GM12878 (cell line): Measurements from ENCODE around the gene OGFOD2. TPM values are rescaled to one million over a fixed set of nuclear protein-coding genes. Genes with fewer than 3 reads are reported as not detected.

Source experiments
- ATAC-seq: fragments of 200-7000 bp; cut with Tn5 transposase; 3 replicates; pipeline ENCODE4 v1.9.1; 2020; ENCODE audit warnings: mild to moderate bottlenecking, moderate library complexity
- BruUV-seq: library from RNA; stranded (reverse); fragments of 400-500 nt; replicated peaks from 2 replicates; lab custom pipeline; 2021; lab: Mats Ljungman, UMichigan
- CTCF ChIA-PET: fragments of 300-600 bp; sonication (Branson Sonifier 250); formaldehyde crosslinking; extraction: SDS; loops from one replicate; lab custom pipeline; 2021; ENCODE audit warnings: inconsistent platforms; lab: Yijun Ruan, JAX
- POLR2A ChIA-PET: fragments of 350-600 bp; formaldehyde crosslinking; extraction: SDS; loops from one replicate; lab custom pipeline; 2021; ENCODE audit warnings: inconsistent platforms; lab: Charles Lee
- RAD21 ChIA-PET: fragments of 300-600 bp; sonication (Branson Sonifier 250); formaldehyde crosslinking; loops from one replicate; lab custom pipeline; 2023; ENCODE audit warnings: antibody characterized with exemption; ENCODE audit not compliant: unreplicated experiment; lab: Charles Lee
- SMC1A ChIA-PET: fragments of 300-600 bp; sonication (Branson Sonifier 250); formaldehyde crosslinking; loops from one replicate; lab custom pipeline; 2023; ENCODE audit not compliant: unreplicated experiment, uncharacterized antibody; lab: Charles Lee
- DNase-seq: peaks from one replicate; pipeline ENCODE4 v3.0.0-alpha.2; 2011; ENCODE audit warnings: low read depth, low spot score
- FAIRE-seq: peaks from 3 replicates; lab custom pipeline; 2011; peaks lifted over from hg19 to GRCh38; lab: Jason Lieb, UNC
- H2AFZ ChIP-seq: 2 replicates; pipeline ENCODE4 v1.6.0; 2011; ENCODE audit warnings: low read depth, low read length, control low read depth; ENCODE audit not compliant: control insufficient read depth
- H3K27ac ChIP-seq: 2 replicates; pipeline ENCODE4 v1.5.1; 2011; ENCODE audit warnings: control low read depth; ENCODE audit not compliant: control insufficient read depth, insufficient read depth
- H3K27me3 ChIP-seq, 2 experiments: replicated peaks in 1 of 2; 2 replicates each; pipeline versions ENCODE4 v1.6.0 to v1.6.1; 2011; ENCODE audit warnings: low read length in 1 of 2; ENCODE audit not compliant: control insufficient read depth in 2 of 2, insufficient read depth in 2 of 2
- H3K36me3 ChIP-seq, 2 experiments: 2 replicates each; pipeline ENCODE4 v1.5.1; 2011; ENCODE audit warnings: low read length in 1 of 2; ENCODE audit not compliant: control insufficient read depth in 2 of 2, insufficient read depth in 2 of 2
- H3K4me1 ChIP-seq: 2 replicates; pipeline ENCODE4 v1.6.1; 2011; ENCODE audit warnings: mild to moderate bottlenecking, low read length, moderate library complexity, mixed read lengths; ENCODE audit not compliant: control insufficient read depth, insufficient read depth
- H3K4me2 ChIP-seq: 2 replicates; pipeline ENCODE4 v1.6.0; 2011; ENCODE audit warnings: control low read depth; ENCODE audit not compliant: control insufficient read depth, insufficient read depth
- H3K4me3 ChIP-seq: fragments of 200-600 bp; sonication (generic); 2 replicates; pipeline ENCODE4 v1.5.1; 2016
- H3K79me2 ChIP-seq: 2 replicates; pipeline ENCODE4 v1.6.0; 2011; ENCODE audit warnings: low read length; ENCODE audit not compliant: control insufficient read depth, insufficient read depth
- H3K9ac ChIP-seq: 2 replicates; pipeline ENCODE4 v1.8.0; 2011; ENCODE audit warnings: low read length, control low read depth, mixed read lengths; ENCODE audit not compliant: control insufficient read depth, insufficient read depth
- H3K9me3 ChIP-seq: replicated peaks from 3 replicates; pipeline ENCODE4 v1.5.1; 2011; ENCODE audit warnings: mild to moderate bottlenecking, low read length; ENCODE audit not compliant: control insufficient read depth, insufficient read depth
- H4K20me1 ChIP-seq: 2 replicates; pipeline ENCODE4 v1.6.0; 2011; ENCODE audit not compliant: control insufficient read depth, insufficient read depth
- ASH2L ChIP-seq: fragments of 300-600, 200-600 bp; sonication (generic); IDR thresholded peaks from 2 replicates; pipeline ENCODE4 v1.6.1; 2017; ENCODE audit warnings: low read depth, mild to moderate bottlenecking, borderline replicate concordance
- CEBPB ChIP-seq, 2 experiments: fragments of 150-350 bp in 1 of 2; IDR thresholded peaks; 2 replicates each; pipeline ENCODE4 v1.6.1; 2012 to 2014; ENCODE audit warnings: low read depth in 2 of 2, low read length in 2 of 2, borderline replicate concordance in 1 of 2, inconsistent platforms in 1 of 2
- CHD1 ChIP-seq: IDR thresholded peaks from 2 replicates; pipeline ENCODE4 v1.6.1; 2012; ENCODE audit warnings: low read depth, low read length, improper control_type of control experiment
- CREM ChIP-seq: IDR thresholded peaks from 2 replicates; pipeline ENCODE4 v1.6.1; 2014; ENCODE audit warnings: antibody characterized with exemption, low read depth
- CTCF ChIP-seq, 3 experiments: IDR thresholded peaks in 2 of 3; conservative IDR thresholded peaks in 1 of 3; 2 replicates each; pipeline ENCODE4 v1.5.1; 2011; ENCODE audit warnings: low read depth in 3 of 3, low read length in 3 of 3, mild to moderate bottlenecking in 3 of 3, control low read depth in 2 of 3, moderate library complexity in 2 of 3, inconsistent platforms in 1 of 3, mixed read lengths in 1 of 3; ENCODE audit not compliant: control insufficient read depth in 2 of 3, insufficient read depth in 1 of 3; ENCODE audit errors: extremely low read depth in 1 of 3
- E2F8 ChIP-seq: fragments of 450-650 bp; IDR thresholded peaks from 2 replicates; pipeline ENCODE4 v1.6.1; 2018; ENCODE audit warnings: mild to moderate bottlenecking, low read depth, moderate library complexity; ENCODE audit not compliant: partially characterized antibody
- KDM1A ChIP-seq: fragments of 200-600 bp; sonication (generic); IDR thresholded peaks from 2 replicates; pipeline ENCODE4 v1.6.1; 2016; ENCODE audit warnings: borderline replicate concordance
- MAX ChIP-seq: IDR thresholded peaks from 2 replicates; pipeline ENCODE4 v1.6.1; 2012; ENCODE audit warnings: low read depth, low read length, improper control_type of control experiment
- POLR2A ChIP-seq: IDR thresholded peaks from 2 replicates; pipeline ENCODE4 v1.6.1; 2011; ENCODE audit warnings: low read depth, mild to moderate bottlenecking, low read length
- RB1 ChIP-seq: fragments of 450-650 bp; formaldehyde crosslinking; IDR thresholded peaks from 2 replicates; pipeline ENCODE4 v1.6.1; 2017; ENCODE audit warnings: mild to moderate bottlenecking, borderline replicate concordance
- RCOR1 ChIP-seq: conservative IDR thresholded peaks from 2 replicates; pipeline ENCODE4 v1.6.1; 2012; ENCODE audit warnings: low read depth, low read length, improper control_type of control experiment
- RELA ChIP-seq: fragments of 450-650 bp; IDR thresholded peaks from 2 replicates; pipeline ENCODE4 v1.8.0; 2014; ENCODE audit warnings: borderline replicate concordance; ENCODE audit not compliant: partially characterized antibody
- RUNX3 ChIP-seq: IDR thresholded peaks from 2 replicates; pipeline ENCODE4 v1.6.1; 2012; ENCODE audit warnings: low read length, inconsistent platforms
- SP1 ChIP-seq: IDR thresholded peaks from one replicate; pipeline ENCODE4 v1.6.1; 2011; ENCODE audit warnings: low read depth, low read length
- SUPT20H ChIP-seq: IDR thresholded peaks from 2 replicates; pipeline ENCODE4 v1.6.1; 2011; ENCODE audit warnings: low read depth, mild to moderate bottlenecking, low read length, moderate library complexity, borderline replicate concordance; ENCODE audit not compliant: control insufficient read depth
- WRNIP1 ChIP-seq: IDR thresholded peaks from 2 replicates; pipeline ENCODE4 v1.6.1; 2011; ENCODE audit warnings: low read depth, low read length, improper control_type of control experiment, borderline replicate concordance
- WGBS: methylation state at CpG from one replicate; pipeline ENCODE4 v1.1.6; 2016; ENCODE audit warnings: low lambda C conversion rate; ENCODE audit not compliant: insufficient replicate concordance, insufficient coverage; ENCODE audit errors: missing lambda C conversion rate; 5-methylcytosine and 5-hydroxymethylcytosine counted together
- in situ Hi-C: fragments of 300-500 bp; cut with MboI; formaldehyde crosslinking; loops from 9 replicates; pipeline ENCODE4 v1.14.3; 2018; ENCODE audit warnings: mixed read lengths
- intact Hi-C: fragments of 100-400 bp; cut with micrococcal nuclease; formaldehyde crosslinking; loops from one replicate; pipeline ENCODE4 v1.14.2; 2022; ENCODE audit not compliant: unreplicated experiment
- polyA plus RNA-seq, 11 experiments: library from polyadenylated mRNA; depleted of rRNA in 4 of 11; unstranded in 6 of 11; stranded (reverse) in 5 of 11; fragments of >200 nt; fragmentation: Nextera tagmentation in 4 of 11; fragmentation: Illumina TruSeq in 1 of 11; extraction: Ambion mirVana in 4 of 11; extraction: Trizol in 1 of 11; gene quantifications; 1 replicate in 1 of 11; 2 replicates in 10 of 11; pipeline versions ENCODE4 v1.2.1 to v1.2.3, GENCODE V29; 2011 to 2016; ENCODE audit warnings: inconsistent platforms in 2 of 11, missing spikeins in 2 of 11, low read depth in 1 of 11
- total RNA-seq, 4 experiments: library from RNA; depleted of rRNA in 3 of 4; stranded (reverse); fragments of >200 nt in 3 of 4; fragmentation: Illumina TruSeq in 1 of 4; extraction: Trizol in 1 of 4; gene quantifications; 2 replicates each; pipeline versions ENCODE4 v1.2.1 to v1.2.3, GENCODE V29; 2013 to 2021
- TF ChIP-seq, protein P1 (sequence below): IDR thresholded peaks from 2 replicates; pipeline ENCODE4 v1.6.1; 2011; ENCODE audit warnings: borderline replicate concordance, low read depth, mild to moderate bottlenecking, moderate library complexity, low read length; ENCODE audit not compliant: insufficient read depth, poor library complexity, severe bottlenecking

The OGFOD2 gene
- total and polyA plus RNA-seq, 10 of the 15 experiments (the other 5 are each of a cell fraction or from before 2014, with no cell fraction given), result 0.93 to 29.2 (median 16.3) TPM

- H3K27ac ChIP-seq, result no peak overlapping the region
- RAD21 ChIA-PET, result interaction anchor here (1.0 kb wide), 1 partner anchor 84 kb away, joined by 3 read pairs; no protein-coding TSS in a partner anchor
- no peak overlapping the region for H2AFZ ChIP-seq
- WGBS, result 58% methylated on average over 10 of the region's 12 CpGs
- H4K20me1 ChIP-seq, result peaks cover 3% of the 10 kb centered on the region
- no peaks in the 10 kb centered on the region for H3K27me3 ChIP-seq
- POLR2A ChIA-PET, result interaction anchor here (0.7 to 1.0 kb wide), 2 partner anchors 9 to 19 kb away, joined by 3 read pairs; no protein-coding TSS in a partner anchor
- H3K4me2 ChIP-seq, result no peak overlapping the region
- FAIRE-seq, result no peak
- SMC1A ChIA-PET, result interaction anchor here (0.6 to 1.7 kb wide), 3 partner anchors 9 to 104 kb away, joined by 3 to 7 read pairs (median 3); no protein-coding TSS in a partner anchor
- H3K9me3 ChIP-seq, result no peaks in the 10 kb centered on the region
- no peak overlapping the region for H3K9ac ChIP-seq
- peaks cover 4% of the 10 kb centered on the region; the same call in 1 of the 2 replicates for H3K4me1 ChIP-seq
- BruUV-seq, result no TSS peak
- H3K79me2 ChIP-seq, result no peaks in the 10 kb centered on the region
- no peak overlapping the region for H3K4me3 ChIP-seq
- CTCF ChIA-PET, result no interaction called here
- no peak for DNase-seq
- no peaks in the 10 kb centered on the region for H3K36me3 ChIP-seq
- in situ Hi-C loops, result no loop called here
- intact Hi-C loops, result no loop called here
- 0 out of 3 replicates have a peak, but pooled peaks have one; percentile 9 for ATAC-seq
- TF ChIP-seq MAX (no peak), SUPT20H (no peak), ASH2L (no peak), RCOR1 (no peak), RUNX3 (no peak), WRNIP1 (no peak), KDM1A (no peak), RELA (no peak), RB1 (no peak), CEBPB (IDR thresholded peaks at IDR 0.05; ENCODE audit: borderline replicate concordance in 1 of 2, low read depth in 2 of 2, low read length in 2 of 2) (no peak), CTCF (IDR thresholded peaks at IDR 0.05 in 2 of 3, conservative IDR thresholded peaks at IDR 0.05 in 1 of 3; ENCODE audit: control insufficient read depth in 2 of 3, extremely low read depth in 1 of 3, insufficient read depth in 1 of 3, low read depth in 3 of 3, low read length in 3 of 3) (no peak), CREM (no peak), CHD1 (no peak), POLR2A (no peak), E2F8 (no peak), SP1 (no peak)
- TF ChIP-seq, protein P1, sequence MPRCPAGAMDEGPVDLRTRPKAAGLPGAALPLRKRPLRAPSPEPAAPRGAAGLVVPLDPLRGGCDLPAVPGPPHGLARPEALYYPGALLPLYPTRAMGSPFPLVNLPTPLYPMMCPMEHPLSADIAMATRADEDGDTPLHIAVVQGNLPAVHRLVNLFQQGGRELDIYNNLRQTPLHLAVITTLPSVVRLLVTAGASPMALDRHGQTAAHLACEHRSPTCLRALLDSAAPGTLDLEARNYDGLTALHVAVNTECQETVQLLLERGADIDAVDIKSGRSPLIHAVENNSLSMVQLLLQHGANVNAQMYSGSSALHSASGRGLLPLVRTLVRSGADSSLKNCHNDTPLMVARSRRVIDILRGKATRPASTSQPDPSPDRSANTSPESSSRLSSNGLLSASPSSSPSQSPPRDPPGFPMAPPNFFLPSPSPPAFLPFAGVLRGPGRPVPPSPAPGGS, result no peak
These were observed 9.7 kb upstream of the OGFOD2 start for GRCh38 chr12:122965321-122965751.
